Heart left ventricle (tissue), 16 donors: ENCODE results near the gene EIF5A2. TPM values are rescaled to one million over a fixed set of nuclear protein-coding genes. Genes with fewer than 3 reads are reported as not detected.
"Not testable (repeated sequence)": the region's sequence is repeated elsewhere in the genome, so short reads cannot be mapped to it uniquely, and the experiment has no call there.

Source experiments
- ATAC-seq, 4 donors: fragments of 200-7000 bp; cut with Tn5 transposase; one replicate each; pipeline ENCODE4 v1.9.1; 2020 to 2022; ENCODE audit warnings: moderate library complexity in 4 of 4, mild to moderate bottlenecking in 3 of 4, moderate number of reproducible peaks in 1 of 4
- DNase-seq, 5 donors: peaks; one replicate each; pipeline ENCODE4 v3.0.0-alpha.2; 2020
- H3K27ac ChIP-seq, 12 donors: fragments of 200-600 bp; sonication (generic) in 4 of 12; one replicate each; pipeline versions ENCODE4 v1.5.0 to v1.8.0; 2016 to 2022; ENCODE audit warnings: mild to moderate bottlenecking in 2 of 12
- H3K27me3 ChIP-seq, 9 donors: fragments of 200-600 bp; sonication (generic) in 2 of 9; one replicate each; pipeline versions ENCODE4 v1.5.1 to v1.8.0; 2016 to 2022; ENCODE audit warnings: mild to moderate bottlenecking in 3 of 9
- H3K36me3 ChIP-seq, 9 donors: fragments of 200-600 bp; sonication (generic) in 2 of 9; one replicate each; pipeline versions ENCODE4 v1.5.0 to v1.8.0; 2018 to 2022; ENCODE audit warnings: mild to moderate bottlenecking in 2 of 9
- H3K4me1 ChIP-seq, 12 donors: fragments of 200-600 bp; sonication (generic) in 4 of 12; one replicate each; pipeline versions ENCODE4 v1.5.0 to v1.8.0; 2016 to 2022; ENCODE audit warnings: mild to moderate bottlenecking in 3 of 12
- H3K4me3 ChIP-seq, 12 donors: fragments of 200-600 bp; sonication (generic) in 4 of 12; one replicate each; pipeline versions ENCODE4 v1.5.0 to v1.8.0; 2017 to 2022; ENCODE audit warnings: mild to moderate bottlenecking in 9 of 12, moderate library complexity in 4 of 12
- H3K9me3 ChIP-seq, 12 donors: fragments of 200-600 bp; sonication (generic) in 4 of 12; one replicate each; pipeline versions ENCODE4 v1.5.0 to v1.8.0; 2016 to 2022; ENCODE audit warnings: mild to moderate bottlenecking in 1 of 12
- CTCF ChIP-seq, 12 donors: fragments of 200-600 bp; sonication (generic) in 4 of 12; IDR thresholded peaks; one replicate each; pipeline versions ENCODE4 v1.5.0 to v1.8.0; 2018 to 2022; ENCODE audit warnings: antibody characterized with exemption in 12 of 12, mild to moderate bottlenecking in 5 of 12
- POLR2A ChIP-seq, 2 donors: fragments of 450-650 bp; IDR thresholded peaks; one replicate each; pipeline ENCODE4 v1.6.1; 2017; ENCODE audit warnings: antibody characterized with exemption in 2 of 2, mild to moderate bottlenecking in 2 of 2, moderate library complexity in 2 of 2
- WGBS, 4 donors: extraction: QIAGEN DNeasy Blood & Tissue Kit in 2 of 4; methylation state at CpG; one replicate each; pipeline versions ENCODE4 v1.1.5 to v1.1.7; 2013 to 2018; 5-methylcytosine and 5-hydroxymethylcytosine counted together
- intact Hi-C, 10 donors: fragments of 100-400 bp; cut with DNase I; formaldehyde crosslinking; loops; one replicate each; pipeline versions ENCODE4 v1.11.1 to v1.14.2; 2022
- polyA plus RNA-seq, 2 donors: library from polyadenylated mRNA; stranded (reverse); fragments of 200-250 nt; gene quantifications; one replicate each; pipeline ENCODE4 v1.2.3, GENCODE V29; 2013
- total RNA-seq, 9 donors: library from RNA; depleted of rRNA in 2 of 9; stranded (reverse); fragments of >200 nt in 2 of 9; fragmentation: NEBNext Ultra II Directional in 3 of 9; extraction: Animal tissue kit (Norgen Biotek cat#: 25700) in 3 of 9; gene quantifications; one replicate each; pipeline versions ENCODE4 v1.1.0 to v1.2.4, GENCODE V29; 2016 to 2023
- donor health status: ischemic (EF 13 %, LVEDD 7.1; RV severe dilation, severe dysfunction).
- donor health status: healthy with polysubstance abuse.
- donor health status: DM: no; HTN: yes; CAD: no.
- donor health status: DM: no; HTN: no; CAD: no.
- donor health status: ischemic (EF 25% LVEDD 6.9; RV normal size, moderate dysfunction).
- donor health status: ischemic (EF 25% LVEDD 5.7; RV mildly dilated, moderate dysfunction).
- donor health status: healthy.
- donor health status: DM: yes; HTN: yes; CAD: no.
- donor health status: ischemic (EF 35%, LVEDD 5.7; RV mildly dilated, moderate dysfunction).
- donor health status: nonischemic (EF 11% LVEDD 7.7; RV severe dilation, severe dysfunction).
- donor health status: DM: yes; HTN: yes; CAD: no.
- donor health status: PGD.
- donor health status: ischemic (EF 29% LVEDD 5.4; RV normal size, mild dysfunction).
- donor health status: nonischemic (EF 23%, LVEDD 6.1; RV moderate dilation, normal function).

The EIF5A2 gene
- total and polyA plus RNA-seq, 11 donors = 1.6 to 13.9 (median 8.4) TPM

GRCh38 chr3:170889132-170889531, 19.3 kb downstream of the EIF5A2 start:
- Histone ChIP-seq H3K4me3 (no peak overlapping the region), H3K27ac (no peak overlapping the region), H3K36me3 (peaks cover 0 to 10% (median 2%) of the 10 kb centered on the region in 9 donors), H3K9me3 (no peaks in the 10 kb centered on the region), H3K27me3 (peaks cover 0 to 4% (median 0%) of the 10 kb centered on the region in 9 donors), H3K4me1 (no peaks in the 10 kb centered on the region)
- intact Hi-C loops = no loop called here
- ATAC-seq (no peak), DNase-seq (no peak)
- TF ChIP-seq CTCF (IDR thresholded peaks at IDR 0.05) = no peak
- no peak for TF ChIP-seq POLR2A (IDR thresholded peaks at IDR 0.05)

GRCh38 chr3:170884109-170884930, 24.1 kb downstream of the EIF5A2 start:
- not testable (repeated sequence) for ATAC-seq, H3K27me3 ChIP-seq
- 91 to 97% (median 91%) methylated on average over 17 to 20 of the region's 24 CpGs for WGBS, 4 donors

GRCh38 chr3:170878688-170879087, 29.7 kb downstream of the EIF5A2 start:
- H3K27ac ChIP-seq, H3K4me1 ChIP-seq, H3K36me3 ChIP-seq, H3K4me3 ChIP-seq, H3K27me3 ChIP-seq, ATAC-seq, intact Hi-C loops, DNase-seq: not testable (repeated sequence)
- H3K9me3 ChIP-seq = peaks cover 0 to 16% (median 3%) of the 10 kb centered on the region in 12 donors
- 90 to 100% (median 95%) methylated on average over 2 to 3 of the region's 5 CpGs for WGBS, 4 donors

More at GRCh38 chr3:170884109-170884930, 24.1 kb downstream of the EIF5A2 start:
- H3K4me1 ChIP-seq, H3K36me3 ChIP-seq, H3K9me3 ChIP-seq, intact Hi-C loops, H3K27ac ChIP-seq, DNase-seq, H3K4me3 ChIP-seq: not testable (repeated sequence)

GRCh38 chr3:170877311-170877710, 31.1 kb downstream of the EIF5A2 start:
- H3K27me3 ChIP-seq, ATAC-seq, H3K36me3 ChIP-seq, H3K4me3 ChIP-seq, DNase-seq, H3K4me1 ChIP-seq, H3K27ac ChIP-seq, intact Hi-C loops: not testable (repeated sequence)
- H3K9me3 ChIP-seq = peaks cover 0 to 16% (median 3%) of the 10 kb centered on the region in 12 donors
- 87 to 94% (median 93%) methylated on average over 6 of the region's 6 CpGs for WGBS, 4 donors

GRCh38 chr3:170876537-170876936, 31.9 kb downstream of the EIF5A2 start:
- Histone ChIP-seq H3K27ac (no peak overlapping the region), H3K4me1 (no peaks in the 10 kb centered on the region), H3K27me3 (no peaks in the 10 kb centered on the region), H3K4me3 (no peak overlapping the region), H3K9me3 (peaks cover 0 to 16% (median 3%) of the 10 kb centered on the region in 12 donors), H3K36me3 (no peaks in the 10 kb centered on the region)
- whole genome bisulfite sequencing, 4 donors = 89 to 93% (median 90%) methylated on average over 2 of the region's 2 CpGs
- intact Hi-C loops = no loop called here
- DNase-seq (no peak), ATAC-seq (no peak)
- TF ChIP-seq POLR2A (IDR thresholded peaks at IDR 0.05) (no peak), CTCF (IDR thresholded peaks at IDR 0.05) (no peak)
